Skeletal muscle tissue (tissue), 4 donors: ENCODE results near the gene TSPAN32. TPM values are rescaled to one million over a fixed set of nuclear protein-coding genes. Genes with fewer than 3 reads are reported as not detected.

Source experiments
- H3K27ac ChIP-seq: one replicate; pipeline ENCODE4 v1.7.0; 2013; ENCODE audit warnings: mild to moderate bottlenecking, low read depth, low read length, inconsistent platforms
- H3K27me3 ChIP-seq, 3 donors: one replicate each; pipeline ENCODE4 v1.7.0; 2013; ENCODE audit warnings: low read length in 3 of 3; ENCODE audit not compliant: control insufficient read depth in 3 of 3, insufficient read depth in 3 of 3
- H3K36me3 ChIP-seq, 3 donors: one replicate each; pipeline ENCODE4 v1.7.0; 2013; ENCODE audit warnings: low read length in 3 of 3; ENCODE audit not compliant: control insufficient read depth in 3 of 3, insufficient read depth in 3 of 3
- H3K4me1 ChIP-seq, 3 donors: one replicate each; pipeline ENCODE4 v1.7.0; 2013; ENCODE audit warnings: low read length in 3 of 3, mild to moderate bottlenecking in 3 of 3; ENCODE audit not compliant: control insufficient read depth in 3 of 3, insufficient read depth in 3 of 3
- H3K4me3 ChIP-seq, 3 donors: one replicate each; pipeline ENCODE4 v1.7.0; 2013; ENCODE audit warnings: low read length in 3 of 3
- H3K9ac ChIP-seq, 3 donors: one replicate each; pipeline ENCODE4 v1.7.0; 2013; ENCODE audit warnings: low read length in 3 of 3, mild to moderate bottlenecking in 3 of 3, moderate library complexity in 2 of 3, low read depth in 1 of 3
- H3K9me3 ChIP-seq, 3 donors: one replicate each; pipeline ENCODE4 v1.7.0; 2013; ENCODE audit warnings: low read length in 3 of 3; ENCODE audit not compliant: control insufficient read depth in 3 of 3
- total RNA-seq: library from RNA; depleted of rRNA; stranded (reverse); fragments of >200 nt; gene quantifications from one replicate; pipeline ENCODE4 v1.2.3, GENCODE V29; 2014
- donor health status: Osteomylitis.

TSPAN32 gene, protein sequence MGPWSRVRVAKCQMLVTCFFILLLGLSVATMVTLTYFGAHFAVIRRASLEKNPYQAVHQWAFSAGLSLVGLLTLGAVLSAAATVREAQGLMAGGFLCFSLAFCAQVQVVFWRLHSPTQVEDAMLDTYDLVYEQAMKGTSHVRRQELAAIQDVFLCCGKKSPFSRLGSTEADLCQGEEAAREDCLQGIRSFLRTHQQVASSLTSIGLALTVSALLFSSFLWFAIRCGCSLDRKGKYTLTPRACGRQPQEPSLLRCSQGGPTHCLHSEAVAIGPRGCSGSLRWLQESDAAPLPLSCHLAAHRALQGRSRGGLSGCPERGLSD
- total RNA-seq, result 2.1 TPM

DNA sequence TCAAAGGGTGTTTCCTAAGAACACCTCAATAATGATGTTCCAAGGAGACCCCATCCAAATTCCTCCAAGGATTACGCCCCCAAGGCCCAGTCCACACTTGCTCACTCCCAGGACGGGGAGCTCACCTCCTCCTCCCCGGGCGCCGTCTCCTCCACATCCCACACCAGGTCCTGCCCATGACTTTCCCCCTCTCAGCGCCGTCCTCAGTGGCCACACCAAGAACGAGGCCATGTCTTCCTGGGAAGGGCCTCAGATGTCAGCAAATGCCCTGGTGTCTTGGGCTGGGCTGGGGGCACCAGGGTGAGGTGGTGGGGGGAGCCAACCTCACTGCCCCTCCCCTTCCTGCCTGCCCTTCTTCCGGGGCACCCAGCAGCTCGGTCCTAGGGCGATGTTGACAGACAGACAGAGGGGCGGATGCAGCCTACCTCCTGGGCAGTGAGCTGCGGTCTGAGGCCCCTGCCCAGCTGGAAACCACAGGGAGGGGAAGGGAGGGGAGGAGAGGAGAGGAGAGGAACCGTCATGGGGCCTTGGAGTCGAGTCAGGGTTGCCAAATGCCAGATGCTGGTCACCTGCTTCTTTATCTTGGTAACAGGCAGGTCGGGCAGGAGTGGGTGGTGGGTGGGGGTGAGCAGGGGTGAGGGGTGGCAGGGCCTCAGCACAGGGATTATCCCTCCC is at the start of gene TSPAN32, which contains the start of gene C11orf21:
Gene TSPAN32, plus strand, starts transcription at position 383 of the 675 bp plus-strand sequence. Its CDS starts 137 bp downstream, at position 520.
Gene C11orf21, minus strand, starts transcription at position 288 of the 675 bp plus-strand sequence. Its CDS starts 110 bp downstream, at position 178.
- no peaks in the 10 kb centered on the region for H3K36me3 ChIP-seq
- H3K4me3 ChIP-seq, result no peak within 1 kb of the TSS
- no peak within 1 kb of the TSS for H3K27ac ChIP-seq
- H3K27me3 ChIP-seq, result peaks cover 0 to 11% (median 7%) of the 10 kb centered on the region in 3 donors
- H3K9ac ChIP-seq, result no peak within 1 kb of the TSS
- peaks cover 12 to 14% (median 14%) of the 10 kb centered on the region in 3 donors for H3K4me1 ChIP-seq
- no peaks in the 10 kb centered on the region for H3K9me3 ChIP-seq

DNA sequence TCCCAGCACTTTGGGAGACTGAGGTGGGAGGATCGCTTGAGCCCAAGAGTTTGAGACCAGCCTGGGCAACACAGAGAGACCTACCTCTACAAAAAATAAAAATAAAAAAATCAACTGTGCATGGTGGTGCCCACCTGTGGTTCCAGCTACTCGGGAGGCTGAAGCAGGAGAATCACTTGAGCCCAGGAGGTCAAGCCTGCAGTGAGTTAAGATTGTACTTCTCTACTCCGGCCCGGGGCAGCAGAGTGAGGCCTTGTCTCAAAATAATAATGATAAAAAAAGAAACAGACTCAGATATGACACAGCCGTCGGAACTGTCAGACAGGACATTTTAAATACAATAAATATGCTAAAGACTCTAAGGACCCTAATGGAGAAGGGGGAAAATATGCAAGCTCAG is 49.8 kb upstream of the TSPAN32 start:
- Histone ChIP-seq H3K4me3 (no peak overlapping the region), H3K36me3 (no peaks in the 10 kb centered on the region), H3K27ac (no peak overlapping the region)

DNA sequence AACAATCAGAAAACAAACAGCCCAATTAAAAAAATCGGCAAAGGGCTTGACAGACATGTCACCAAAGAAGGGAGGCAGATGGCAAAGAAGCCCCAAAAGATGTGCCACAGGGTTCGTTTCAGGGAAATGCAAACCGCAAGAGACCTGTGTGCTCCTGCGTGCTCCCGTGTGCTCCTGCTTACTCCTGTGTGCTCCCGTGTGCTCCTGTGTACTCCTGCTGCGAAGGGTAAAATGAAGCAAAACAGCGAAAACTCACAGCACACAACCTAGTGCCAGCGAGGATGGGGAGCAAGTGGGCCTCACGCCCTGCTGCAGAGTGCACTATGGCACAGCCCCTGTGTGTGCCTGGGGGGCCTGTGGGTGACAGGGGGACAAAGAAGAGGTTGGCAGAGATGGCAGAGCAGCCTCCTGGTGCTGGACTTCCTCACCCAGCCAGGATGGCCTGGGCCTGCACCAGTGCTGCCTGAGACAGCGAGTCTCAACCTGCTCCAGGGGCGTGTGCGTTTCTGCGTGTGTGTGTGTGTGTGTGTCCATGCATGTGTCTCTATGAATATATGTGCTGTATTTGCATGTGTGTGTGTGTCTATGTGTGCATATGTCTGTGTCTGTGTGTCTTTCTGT is 45.4 kb upstream of the TSPAN32 start:
- Histone ChIP-seq H3K27me3 (peaks cover 14 to 26% (median 24%) of the 10 kb centered on the region in 3 donors), H3K4me1 (no peaks in the 10 kb centered on the region), H3K4me3 (no peak overlapping the region), H3K36me3 (no peaks in the 10 kb centered on the region), H3K27ac (no peak overlapping the region), H3K9ac (no peak overlapping the region), H3K9me3 (peaks cover 0 to 3% (median 0%) of the 10 kb centered on the region in 3 donors)

More for the DNA sequence above, 49.8 kb upstream of the TSPAN32 start:
- Histone ChIP-seq H3K9me3 (peaks cover 0 to 3% (median 0%) of the 10 kb centered on the region in 3 donors), H3K27me3 (peaks cover 6 to 8% (median 6%) of the 10 kb centered on the region in 3 donors), H3K9ac (no peak overlapping the region), H3K4me1 (no peaks in the 10 kb centered on the region)

DNA sequence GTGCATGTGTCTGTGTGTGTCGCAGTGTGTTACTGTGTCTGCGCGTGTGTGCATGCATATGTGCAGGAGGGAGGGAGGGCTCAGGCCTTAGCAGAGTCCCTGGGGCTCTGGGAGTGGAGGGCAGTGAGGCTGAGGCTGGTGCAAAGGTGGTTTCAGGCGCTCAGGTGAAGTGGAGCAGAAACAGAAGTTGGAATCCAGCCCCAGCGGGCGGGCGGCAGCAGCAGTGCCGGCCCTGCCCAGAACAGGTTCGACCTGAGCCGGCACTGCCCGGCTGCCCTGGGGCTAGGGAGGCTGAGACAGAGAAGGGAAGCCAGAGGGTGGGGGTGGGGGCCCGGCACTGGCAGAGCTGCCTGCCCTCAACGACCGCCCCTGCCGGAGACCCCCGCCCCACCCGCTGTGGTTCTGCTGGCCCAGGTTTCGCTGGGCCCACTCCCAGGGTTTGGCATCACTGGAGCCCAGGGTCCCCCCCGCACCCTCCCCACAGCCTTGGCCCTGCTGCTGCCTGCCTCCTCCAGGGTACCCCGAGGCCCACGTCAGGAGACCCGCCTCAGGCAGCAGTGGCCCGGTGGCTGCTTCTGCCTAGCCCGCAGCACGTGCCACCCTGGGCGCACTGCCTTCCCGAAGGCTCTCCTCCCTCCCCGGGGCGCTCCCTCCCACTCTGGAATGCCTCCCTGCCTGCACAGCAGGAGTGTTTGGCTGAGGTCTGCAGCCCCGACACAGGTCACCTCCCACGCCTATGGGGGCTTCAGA is 44.7 kb upstream of the TSPAN32 start:
- H3K4me1 ChIP-seq, result no peaks in the 10 kb centered on the region
- H3K36me3 ChIP-seq, result no peaks in the 10 kb centered on the region
- H3K9me3 ChIP-seq, result peaks cover 0 to 3% (median 0%) of the 10 kb centered on the region in 3 donors
- H3K27me3 ChIP-seq, result peaks cover 21 to 33% (median 29%) of the 10 kb centered on the region in 3 donors
- no peak overlapping the region for H3K27ac ChIP-seq
- no peak overlapping the region for H3K9ac ChIP-seq
- H3K4me3 ChIP-seq, result no peak overlapping the region

DNA sequence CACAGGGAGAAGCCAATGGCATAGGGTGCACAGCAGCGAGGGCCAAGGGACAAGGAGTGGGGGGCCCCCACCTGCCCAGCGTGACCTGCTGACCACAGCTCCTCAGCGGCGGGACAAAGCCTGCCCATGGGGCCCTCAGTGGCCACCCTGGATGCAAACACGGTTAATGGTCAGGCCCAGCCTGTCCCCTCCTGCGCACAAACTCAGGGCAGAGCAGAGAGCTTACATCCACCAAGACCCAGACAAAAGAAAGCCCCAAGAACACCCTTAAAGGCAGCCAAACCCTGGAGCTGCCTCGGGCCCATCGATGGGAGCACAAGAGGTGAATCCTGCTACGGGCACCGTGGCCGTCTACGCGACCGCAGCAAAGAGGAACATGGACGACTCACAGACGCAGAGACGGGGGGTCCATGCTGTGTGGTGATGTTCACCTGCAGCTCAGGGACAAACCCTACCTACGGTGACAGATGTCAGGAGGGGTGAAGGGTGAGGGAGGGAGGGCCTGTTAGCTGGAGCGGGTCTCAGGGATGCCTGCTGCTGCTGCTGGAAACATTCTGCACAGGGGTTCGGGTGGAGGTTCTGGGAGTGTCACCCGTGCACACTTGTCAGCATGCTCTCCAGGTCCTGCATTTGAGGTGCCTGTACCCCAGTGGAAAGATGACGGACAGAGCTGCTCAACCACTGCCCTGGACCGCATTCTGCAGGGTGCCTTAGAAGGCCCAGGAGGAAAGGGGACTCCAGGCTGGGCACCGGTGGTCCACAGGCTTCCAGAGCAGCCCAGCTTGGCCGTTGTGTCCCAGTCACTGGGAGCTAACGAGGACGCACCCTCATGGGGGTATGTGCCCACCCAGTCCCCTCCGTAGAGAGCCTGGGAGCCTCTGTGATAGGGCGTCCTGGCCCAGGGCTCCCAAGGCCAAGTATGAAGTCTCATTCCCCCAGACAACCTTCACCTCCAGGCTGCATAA is 43.0 kb upstream of the TSPAN32 start:
- no peak overlapping the region for H3K9ac ChIP-seq
- no peaks in the 10 kb centered on the region for H3K36me3 ChIP-seq
- H3K4me1 ChIP-seq, result no peaks in the 10 kb centered on the region
- no peak overlapping the region for H3K4me3 ChIP-seq
- peaks cover 21 to 38% (median 29%) of the 10 kb centered on the region in 3 donors for H3K27me3 ChIP-seq
- no peak overlapping the region for H3K27ac ChIP-seq
- peaks cover 0 to 3% (median 0%) of the 10 kb centered on the region in 3 donors for H3K9me3 ChIP-seq

DNA sequence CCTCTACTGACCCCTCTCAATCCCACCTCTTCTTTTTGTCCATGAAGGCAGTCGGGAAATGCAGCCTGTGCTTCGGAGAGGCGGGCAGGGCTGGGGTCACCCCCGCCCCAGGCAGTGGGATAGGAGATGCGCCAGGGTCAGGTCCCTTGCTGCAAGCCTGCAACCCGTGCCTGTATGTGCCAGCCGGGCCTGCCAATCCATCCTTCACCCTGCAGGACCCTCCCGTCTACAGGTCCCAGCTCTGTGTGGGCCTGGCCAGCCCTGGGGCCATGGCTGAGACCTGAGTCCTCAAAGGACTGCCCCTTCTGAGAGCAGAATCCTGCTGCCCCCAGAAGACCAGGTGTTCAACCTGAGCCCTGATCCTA is 42.4 kb upstream of the TSPAN32 start:
- peaks cover 0 to 3% (median 0%) of the 10 kb centered on the region in 3 donors for H3K9me3 ChIP-seq
- H3K36me3 ChIP-seq, result no peaks in the 10 kb centered on the region
- peaks cover 22 to 38% (median 30%) of the 10 kb centered on the region in 3 donors for H3K27me3 ChIP-seq
- H3K4me3 ChIP-seq, result no peak overlapping the region
- no peak overlapping the region for H3K9ac ChIP-seq
- no peaks in the 10 kb centered on the region for H3K4me1 ChIP-seq
- no peak overlapping the region for H3K27ac ChIP-seq

DNA sequence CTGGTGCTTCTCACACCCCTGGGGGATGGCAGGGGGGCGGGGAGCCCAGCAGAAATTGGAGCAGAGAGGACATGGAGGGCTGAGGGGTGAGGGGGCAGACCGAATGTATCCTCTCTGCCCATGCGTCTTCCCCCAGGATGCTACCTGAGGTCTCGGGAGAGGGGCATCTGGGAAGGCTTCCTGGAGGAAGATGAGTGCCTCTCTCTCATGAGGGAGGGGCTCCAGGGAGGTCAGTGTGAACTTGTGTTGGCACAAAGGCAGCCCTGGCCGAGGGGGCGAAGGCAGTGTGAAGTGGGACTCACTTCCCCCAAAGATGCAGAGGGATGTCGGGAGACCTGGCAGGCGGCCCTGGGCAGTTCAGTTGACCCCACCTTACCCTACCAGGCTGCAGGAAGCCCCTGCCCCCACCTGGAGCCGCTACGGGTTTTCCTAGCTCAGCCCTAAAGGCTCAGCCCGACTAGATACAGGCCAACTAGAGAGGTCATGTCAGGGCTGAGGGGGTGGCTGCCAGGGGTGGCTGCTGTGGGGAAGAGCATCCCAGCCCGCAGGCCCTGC is 41.8 kb upstream of the TSPAN32 start:
- no peaks in the 10 kb centered on the region for H3K4me1 ChIP-seq
- H3K9me3 ChIP-seq, result peaks cover 0 to 3% (median 0%) of the 10 kb centered on the region in 3 donors
- no peaks in the 10 kb centered on the region for H3K36me3 ChIP-seq
- no peak overlapping the region for H3K27ac ChIP-seq
- peaks cover 27 to 38% (median 32%) of the 10 kb centered on the region in 3 donors for H3K27me3 ChIP-seq
- no peak overlapping the region for H3K4me3 ChIP-seq
- H3K9ac ChIP-seq, result no peak overlapping the region

DNA sequence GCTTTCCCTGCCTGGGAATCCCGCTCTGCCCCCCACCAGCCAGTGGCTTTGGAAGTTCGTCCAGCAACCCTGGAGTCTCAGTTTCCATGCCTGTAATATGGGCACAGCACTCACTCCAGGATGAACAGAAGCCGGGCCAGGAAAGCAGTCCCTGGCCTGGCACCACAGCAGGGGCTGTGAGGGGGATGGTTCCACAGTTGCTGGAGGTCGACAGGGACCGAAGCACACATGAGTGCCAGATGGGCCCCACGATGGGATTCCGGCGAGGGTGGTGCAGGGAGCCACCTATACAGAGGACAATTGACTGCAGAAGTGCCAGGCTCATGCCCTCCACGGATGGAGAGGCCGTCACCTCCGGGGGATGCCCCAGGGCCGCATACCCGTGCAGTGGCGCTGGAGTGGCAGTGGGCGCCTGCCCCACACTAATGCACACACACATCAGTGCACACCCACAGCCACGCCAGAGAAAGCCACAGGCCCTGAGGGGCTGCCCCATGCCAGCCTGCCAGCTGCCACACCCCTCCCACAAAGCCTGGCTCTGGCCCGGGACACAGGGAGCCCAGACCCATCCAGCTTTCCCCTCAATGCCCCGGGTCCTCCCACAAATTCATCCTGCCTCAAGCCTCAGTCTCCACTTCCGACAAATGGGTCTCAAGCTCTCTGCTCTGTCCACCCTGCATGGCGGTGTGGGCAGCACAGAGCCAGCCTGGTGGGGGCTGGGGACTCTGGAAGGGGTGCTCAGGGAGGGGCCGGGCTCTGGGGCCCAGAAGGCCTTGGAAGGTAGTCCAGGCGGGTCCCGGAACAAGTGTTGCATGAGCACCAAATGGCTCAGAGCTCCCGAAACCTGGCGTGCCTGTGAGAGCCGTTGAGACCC is 41.1 kb upstream of the TSPAN32 start:
- Histone ChIP-seq H3K27ac (no peak overlapping the region), H3K4me1 (no peaks in the 10 kb centered on the region), H3K27me3 (peaks cover 27 to 44% (median 32%) of the 10 kb centered on the region in 3 donors), H3K9me3 (peaks cover 0 to 3% (median 0%) of the 10 kb centered on the region in 3 donors), H3K9ac (no peak overlapping the region), H3K4me3 (no peak overlapping the region), H3K36me3 (no peaks in the 10 kb centered on the region)
